Panc1 (cell line): ENCODE data around the gene EYS.

Source experiments
- POLR2AphosphoS5 ChIP-seq: IDR thresholded peaks from 2 replicates; pipeline ENCODE4 v1.6.1; 2012; ENCODE audit warnings: mild to moderate bottlenecking, low read depth, low read length, moderate library complexity
- TCF7L2 ChIP-seq: IDR thresholded peaks from 2 replicates; pipeline ENCODE4 v1.6.1; 2011; ENCODE audit warnings: mild to moderate bottlenecking, low read depth, low read length, inconsistent platforms
- TF ChIP-seq, protein P1 (sequence below): fragments of 450-650 bp; IDR thresholded peaks from 2 replicates; pipeline ENCODE4 v1.5.1; 2017; ENCODE audit warnings: mild to moderate bottlenecking
- TF ChIP-seq, protein P2 (sequence below), 2 experiments: IDR thresholded peaks; 2 replicates each; pipeline ENCODE4 v1.6.1; 2011 to 2012; ENCODE audit warnings: low read depth in 2 of 2, control low read depth in 1 of 2, low read length in 1 of 2, mild to moderate bottlenecking in 1 of 2, moderate library complexity in 1 of 2; ENCODE audit not compliant: insufficient read depth in 1 of 2

DNA sequence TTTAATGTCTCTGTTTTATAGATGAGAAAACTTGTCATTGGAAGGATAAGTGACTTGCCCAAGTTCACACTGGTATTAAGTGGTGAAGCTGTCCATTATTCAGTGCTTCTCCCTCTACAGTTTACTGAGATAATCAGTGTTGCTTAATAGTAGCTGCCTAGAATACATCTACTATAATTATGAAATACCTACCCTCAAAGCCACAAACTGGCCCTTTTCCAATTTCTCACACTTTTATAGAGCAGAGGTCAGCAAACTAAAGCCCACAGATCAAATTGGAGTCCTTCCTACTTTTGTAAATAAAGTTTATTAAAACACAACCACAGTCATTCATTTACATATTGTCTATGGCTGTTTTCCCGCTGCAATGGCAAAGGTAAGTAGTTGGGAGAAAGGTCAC is 73.5 kb downstream of the EYS start:
- TF ChIP-seq, protein P1, sequence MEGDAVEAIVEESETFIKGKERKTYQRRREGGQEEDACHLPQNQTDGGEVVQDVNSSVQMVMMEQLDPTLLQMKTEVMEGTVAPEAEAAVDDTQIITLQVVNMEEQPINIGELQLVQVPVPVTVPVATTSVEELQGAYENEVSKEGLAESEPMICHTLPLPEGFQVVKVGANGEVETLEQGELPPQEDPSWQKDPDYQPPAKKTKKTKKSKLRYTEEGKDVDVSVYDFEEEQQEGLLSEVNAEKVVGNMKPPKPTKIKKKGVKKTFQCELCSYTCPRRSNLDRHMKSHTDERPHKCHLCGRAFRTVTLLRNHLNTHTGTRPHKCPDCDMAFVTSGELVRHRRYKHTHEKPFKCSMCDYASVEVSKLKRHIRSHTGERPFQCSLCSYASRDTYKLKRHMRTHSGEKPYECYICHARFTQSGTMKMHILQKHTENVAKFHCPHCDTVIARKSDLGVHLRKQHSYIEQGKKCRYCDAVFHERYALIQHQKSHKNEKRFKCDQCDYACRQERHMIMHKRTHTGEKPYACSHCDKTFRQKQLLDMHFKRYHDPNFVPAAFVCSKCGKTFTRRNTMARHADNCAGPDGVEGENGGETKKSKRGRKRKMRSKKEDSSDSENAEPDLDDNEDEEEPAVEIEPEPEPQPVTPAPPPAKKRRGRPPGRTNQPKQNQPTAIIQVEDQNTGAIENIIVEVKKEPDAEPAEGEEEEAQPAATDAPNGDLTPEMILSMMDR: no peak
- TF ChIP-seq TCF7L2 (no peak), POLR2AphosphoS5 (no peak)
- TF ChIP-seq, protein P2, sequence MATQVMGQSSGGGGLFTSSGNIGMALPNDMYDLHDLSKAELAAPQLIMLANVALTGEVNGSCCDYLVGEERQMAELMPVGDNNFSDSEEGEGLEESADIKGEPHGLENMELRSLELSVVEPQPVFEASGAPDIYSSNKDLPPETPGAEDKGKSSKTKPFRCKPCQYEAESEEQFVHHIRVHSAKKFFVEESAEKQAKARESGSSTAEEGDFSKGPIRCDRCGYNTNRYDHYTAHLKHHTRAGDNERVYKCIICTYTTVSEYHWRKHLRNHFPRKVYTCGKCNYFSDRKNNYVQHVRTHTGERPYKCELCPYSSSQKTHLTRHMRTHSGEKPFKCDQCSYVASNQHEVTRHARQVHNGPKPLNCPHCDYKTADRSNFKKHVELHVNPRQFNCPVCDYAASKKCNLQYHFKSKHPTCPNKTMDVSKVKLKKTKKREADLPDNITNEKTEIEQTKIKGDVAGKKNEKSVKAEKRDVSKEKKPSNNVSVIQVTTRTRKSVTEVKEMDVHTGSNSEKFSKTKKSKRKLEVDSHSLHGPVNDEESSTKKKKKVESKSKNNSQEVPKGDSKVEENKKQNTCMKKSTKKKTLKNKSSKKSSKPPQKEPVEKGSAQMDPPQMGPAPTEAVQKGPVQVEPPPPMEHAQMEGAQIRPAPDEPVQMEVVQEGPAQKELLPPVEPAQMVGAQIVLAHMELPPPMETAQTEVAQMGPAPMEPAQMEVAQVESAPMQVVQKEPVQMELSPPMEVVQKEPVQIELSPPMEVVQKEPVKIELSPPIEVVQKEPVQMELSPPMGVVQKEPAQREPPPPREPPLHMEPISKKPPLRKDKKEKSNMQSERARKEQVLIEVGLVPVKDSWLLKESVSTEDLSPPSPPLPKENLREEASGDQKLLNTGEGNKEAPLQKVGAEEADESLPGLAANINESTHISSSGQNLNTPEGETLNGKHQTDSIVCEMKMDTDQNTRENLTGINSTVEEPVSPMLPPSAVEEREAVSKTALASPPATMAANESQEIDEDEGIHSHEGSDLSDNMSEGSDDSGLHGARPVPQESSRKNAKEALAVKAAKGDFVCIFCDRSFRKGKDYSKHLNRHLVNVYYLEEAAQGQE (IDR thresholded peaks at IDR 0.05; ENCODE audit: insufficient read depth in 1 of 2, low read depth in 2 of 2, low read length in 1 of 2): no peak
